ENCODE data around the gene LIN7C. TPM values are rescaled to one million over a fixed set of nuclear protein-coding genes. Genes with fewer than 3 reads are reported as not detected.

The LIN7C gene
- polyA plus RNA-seq, 1 donor (not counting 4 experiments of a cell fraction or from before 2014, with no cell fraction given), result 23.0 TPM

DNA sequence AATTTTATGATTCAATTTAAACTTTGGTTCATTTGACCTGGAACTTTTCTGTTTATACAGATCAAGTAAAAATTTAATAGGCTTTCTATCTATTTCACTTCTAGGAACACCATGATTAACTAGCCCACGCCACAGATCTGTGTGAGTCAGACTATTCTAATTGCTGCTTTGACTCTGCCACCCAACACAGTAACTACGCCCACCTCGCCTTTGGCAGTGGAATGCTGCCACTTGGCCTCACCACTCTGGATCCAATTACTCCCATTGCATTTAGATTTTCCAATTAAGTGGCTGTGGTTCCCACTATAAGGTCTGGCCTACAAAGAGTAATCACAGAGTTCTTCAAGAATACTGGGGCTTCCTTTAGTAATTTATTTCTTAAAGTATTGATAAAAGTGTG lies 46.6 kb upstream of the LIN7C start:
- no peaks in the 10 kb centered on the region for H3K9me3 ChIP-seq (ENCODE audit: control insufficient read depth, low read depth, low read length)
- no peak for FAIRE-seq
- no peaks in the 10 kb centered on the region for H3K9me1 ChIP-seq (ENCODE audit: control insufficient read depth, extremely low read depth, insufficient read depth, low read length)
- no peak overlapping the region for H3K4me3 ChIP-seq (ENCODE audit: control insufficient read depth in 2 of 3, extremely low read depth in 1 of 3, insufficient read depth in 2 of 3, low read depth in 1 of 3, low read length in 3 of 3)
- no peak overlapping the region for H3K9ac ChIP-seq (ENCODE audit: control insufficient read depth, extremely low read depth, insufficient read depth, low read length)
- TF ChIP-seq EZH2 (IDR thresholded peaks at IDR 0.05; ENCODE audit: low read length), result no peak
- TF ChIP-seq, protein P1, sequence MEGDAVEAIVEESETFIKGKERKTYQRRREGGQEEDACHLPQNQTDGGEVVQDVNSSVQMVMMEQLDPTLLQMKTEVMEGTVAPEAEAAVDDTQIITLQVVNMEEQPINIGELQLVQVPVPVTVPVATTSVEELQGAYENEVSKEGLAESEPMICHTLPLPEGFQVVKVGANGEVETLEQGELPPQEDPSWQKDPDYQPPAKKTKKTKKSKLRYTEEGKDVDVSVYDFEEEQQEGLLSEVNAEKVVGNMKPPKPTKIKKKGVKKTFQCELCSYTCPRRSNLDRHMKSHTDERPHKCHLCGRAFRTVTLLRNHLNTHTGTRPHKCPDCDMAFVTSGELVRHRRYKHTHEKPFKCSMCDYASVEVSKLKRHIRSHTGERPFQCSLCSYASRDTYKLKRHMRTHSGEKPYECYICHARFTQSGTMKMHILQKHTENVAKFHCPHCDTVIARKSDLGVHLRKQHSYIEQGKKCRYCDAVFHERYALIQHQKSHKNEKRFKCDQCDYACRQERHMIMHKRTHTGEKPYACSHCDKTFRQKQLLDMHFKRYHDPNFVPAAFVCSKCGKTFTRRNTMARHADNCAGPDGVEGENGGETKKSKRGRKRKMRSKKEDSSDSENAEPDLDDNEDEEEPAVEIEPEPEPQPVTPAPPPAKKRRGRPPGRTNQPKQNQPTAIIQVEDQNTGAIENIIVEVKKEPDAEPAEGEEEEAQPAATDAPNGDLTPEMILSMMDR (optimal IDR thresholded peaks at IDR 0.05 in 1 of 3, IDR thresholded peaks at IDR 0.05 in 1 of 3, conservative IDR thresholded peaks at IDR 0.05 in 1 of 3; ENCODE audit: extremely low read depth in 1 of 3, insufficient read depth in 2 of 3, low read length in 3 of 3), result no peak
- H2AFZ ChIP-seq (ENCODE audit: control insufficient read depth, low read length), result no peak overlapping the region
- H3K79me2 ChIP-seq (ENCODE audit: control insufficient read depth, insufficient read depth, low read length), result no peaks in the 10 kb centered on the region
- H3K4me2 ChIP-seq (ENCODE audit: control insufficient read depth, extremely low read depth, insufficient read depth, low read depth, low read length), result no peak overlapping the region
- no peak overlapping the region for H3K27ac ChIP-seq (ENCODE audit: control insufficient read depth, insufficient read depth, low read length)
- no peaks in the 10 kb centered on the region for H3K27me3 ChIP-seq (ENCODE audit: control insufficient read depth, extremely low read depth, insufficient read depth, low read length)
- no peaks in the 10 kb centered on the region for H4K20me1 ChIP-seq (ENCODE audit: control insufficient read depth, extremely low read depth, insufficient read depth, low read length)
- H3K36me3 ChIP-seq (ENCODE audit: control insufficient read depth in 2 of 2, extremely low read depth in 1 of 2, insufficient read depth in 2 of 2, low read length in 2 of 2), result no peaks in the 10 kb centered on the region
- dilution Hi-C loops (cut with MboI; ENCODE audit: extremely low pct_ligation_motif_present, low sequenced_read_pairs), result no loop called here
- no peaks in the 10 kb centered on the region for H3K4me1 ChIP-seq (ENCODE audit: control insufficient read depth, extremely low read depth, insufficient read depth, low read length)
- DNase-seq (ENCODE audit: low read depth, low spot score), result no peak

GRCh38 chr11:27552341-27552740 lies 45.8 kb upstream of the LIN7C start:
- Histone ChIP-seq H3K27me3 (ENCODE audit: control insufficient read depth, extremely low read depth, insufficient read depth, low read length) (no peaks in the 10 kb centered on the region), H3K9me3 (ENCODE audit: control insufficient read depth, low read depth, low read length) (no peaks in the 10 kb centered on the region), H4K20me1 (ENCODE audit: control insufficient read depth, extremely low read depth, insufficient read depth, low read length) (no peaks in the 10 kb centered on the region), H3K36me3 (ENCODE audit: control insufficient read depth in 2 of 2, extremely low read depth in 1 of 2, insufficient read depth in 2 of 2, low read length in 2 of 2) (no peaks in the 10 kb centered on the region), H3K4me3 (ENCODE audit: control insufficient read depth in 2 of 3, extremely low read depth in 1 of 3, insufficient read depth in 2 of 3, low read depth in 1 of 3, low read length in 3 of 3) (no peak overlapping the region), H3K9me1 (ENCODE audit: control insufficient read depth, extremely low read depth, insufficient read depth, low read length) (no peaks in the 10 kb centered on the region), H3K9ac (ENCODE audit: control insufficient read depth, extremely low read depth, insufficient read depth, low read length) (no peak overlapping the region), H3K4me2 (ENCODE audit: control insufficient read depth, extremely low read depth, insufficient read depth, low read depth, low read length) (no peak overlapping the region), H3K4me1 (ENCODE audit: control insufficient read depth, extremely low read depth, insufficient read depth, low read length) (no peaks in the 10 kb centered on the region), H3K27ac (ENCODE audit: control insufficient read depth, insufficient read depth, low read length) (no peak overlapping the region), H3K79me2 (ENCODE audit: control insufficient read depth, insufficient read depth, low read length) (no peaks in the 10 kb centered on the region), H2AFZ (ENCODE audit: control insufficient read depth, low read length) (no peak overlapping the region)
- dilution Hi-C loops (cut with MboI; ENCODE audit: extremely low pct_ligation_motif_present, low sequenced_read_pairs), result no loop called here
- no peak for FAIRE-seq
- DNase-seq (ENCODE audit: low read depth, low spot score), result no peak
- TF ChIP-seq EZH2 (IDR thresholded peaks at IDR 0.05; ENCODE audit: low read length), result no peak
- TF ChIP-seq, protein P1 (optimal IDR thresholded peaks at IDR 0.05 in 1 of 3, IDR thresholded peaks at IDR 0.05 in 1 of 3, conservative IDR thresholded peaks at IDR 0.05 in 1 of 3; ENCODE audit: extremely low read depth in 1 of 3, insufficient read depth in 2 of 3, low read length in 3 of 3), result no peak

Measured in keratinocyte (primary cell).